ENCODE data around the gene RXFP1.

DNA sequence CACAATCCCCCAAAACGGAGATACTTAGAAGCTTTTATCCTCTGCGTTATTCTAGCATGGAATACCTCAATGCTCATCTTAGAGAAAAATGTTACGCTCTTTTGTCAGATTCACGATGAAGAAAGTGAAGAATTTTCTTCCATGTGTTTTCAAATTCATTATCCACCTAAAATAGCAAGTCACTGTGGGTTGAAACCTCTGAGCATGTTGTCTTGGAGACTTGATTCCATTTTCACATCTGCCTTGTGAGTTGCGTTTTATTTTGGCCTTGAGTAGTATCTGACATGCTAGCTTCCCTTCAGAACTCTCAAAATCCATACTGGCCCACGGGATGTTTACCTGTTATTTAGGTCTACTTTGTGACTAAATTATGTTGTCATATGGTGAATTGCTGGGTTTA lies 83.7 kb downstream of the RXFP1 start:
- TF ChIP-seq, protein P1, sequence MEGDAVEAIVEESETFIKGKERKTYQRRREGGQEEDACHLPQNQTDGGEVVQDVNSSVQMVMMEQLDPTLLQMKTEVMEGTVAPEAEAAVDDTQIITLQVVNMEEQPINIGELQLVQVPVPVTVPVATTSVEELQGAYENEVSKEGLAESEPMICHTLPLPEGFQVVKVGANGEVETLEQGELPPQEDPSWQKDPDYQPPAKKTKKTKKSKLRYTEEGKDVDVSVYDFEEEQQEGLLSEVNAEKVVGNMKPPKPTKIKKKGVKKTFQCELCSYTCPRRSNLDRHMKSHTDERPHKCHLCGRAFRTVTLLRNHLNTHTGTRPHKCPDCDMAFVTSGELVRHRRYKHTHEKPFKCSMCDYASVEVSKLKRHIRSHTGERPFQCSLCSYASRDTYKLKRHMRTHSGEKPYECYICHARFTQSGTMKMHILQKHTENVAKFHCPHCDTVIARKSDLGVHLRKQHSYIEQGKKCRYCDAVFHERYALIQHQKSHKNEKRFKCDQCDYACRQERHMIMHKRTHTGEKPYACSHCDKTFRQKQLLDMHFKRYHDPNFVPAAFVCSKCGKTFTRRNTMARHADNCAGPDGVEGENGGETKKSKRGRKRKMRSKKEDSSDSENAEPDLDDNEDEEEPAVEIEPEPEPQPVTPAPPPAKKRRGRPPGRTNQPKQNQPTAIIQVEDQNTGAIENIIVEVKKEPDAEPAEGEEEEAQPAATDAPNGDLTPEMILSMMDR (optimal IDR thresholded peaks at IDR 0.05 in 1 of 3, IDR thresholded peaks at IDR 0.05 in 1 of 3, conservative IDR thresholded peaks at IDR 0.05 in 1 of 3; ENCODE audit: extremely low read depth in 1 of 3, insufficient read depth in 2 of 3, low read length in 3 of 3), result no peak
- TF ChIP-seq EZH2 (IDR thresholded peaks at IDR 0.05; ENCODE audit: low read length), result no peak

Data from keratinocyte (primary cell).